ENCODE results near the gene PHAF1.

The PHAF1 gene

DNA sequence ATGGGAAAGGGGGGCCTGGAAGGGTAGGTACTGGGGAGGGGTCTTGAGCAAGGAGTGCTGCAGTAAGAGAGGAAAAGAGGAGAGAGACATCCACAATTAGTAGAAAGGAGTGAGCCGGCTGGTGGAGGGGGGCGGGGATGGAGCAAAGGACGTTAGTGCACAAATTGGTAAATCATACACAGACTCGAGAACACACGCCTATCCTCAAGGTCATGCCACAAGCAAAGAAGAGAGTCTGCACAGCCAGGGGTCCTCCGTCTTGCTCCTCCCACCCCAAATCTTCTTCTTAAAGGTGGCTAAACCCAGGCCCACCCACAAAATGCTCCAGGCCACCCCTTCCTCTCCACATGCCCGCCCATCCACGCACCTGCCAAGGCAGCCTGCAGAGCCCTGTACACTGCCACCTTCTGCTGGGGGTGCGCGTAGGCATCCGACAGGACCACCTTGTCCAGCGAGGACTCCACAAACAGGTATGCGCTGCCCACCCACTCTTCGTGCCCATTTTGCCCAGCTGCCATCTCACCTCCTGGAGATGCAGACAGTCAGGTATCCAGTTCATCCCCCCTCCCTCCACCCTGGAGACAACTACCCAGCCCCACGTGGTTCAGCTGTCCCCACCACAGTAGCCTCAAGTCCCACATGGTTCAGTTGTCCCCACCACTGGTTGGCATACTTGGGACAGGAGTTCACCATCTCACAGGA lies 46.6 kb downstream of the PHAF1 start:
- TF ChIP-seq, protein P1, sequence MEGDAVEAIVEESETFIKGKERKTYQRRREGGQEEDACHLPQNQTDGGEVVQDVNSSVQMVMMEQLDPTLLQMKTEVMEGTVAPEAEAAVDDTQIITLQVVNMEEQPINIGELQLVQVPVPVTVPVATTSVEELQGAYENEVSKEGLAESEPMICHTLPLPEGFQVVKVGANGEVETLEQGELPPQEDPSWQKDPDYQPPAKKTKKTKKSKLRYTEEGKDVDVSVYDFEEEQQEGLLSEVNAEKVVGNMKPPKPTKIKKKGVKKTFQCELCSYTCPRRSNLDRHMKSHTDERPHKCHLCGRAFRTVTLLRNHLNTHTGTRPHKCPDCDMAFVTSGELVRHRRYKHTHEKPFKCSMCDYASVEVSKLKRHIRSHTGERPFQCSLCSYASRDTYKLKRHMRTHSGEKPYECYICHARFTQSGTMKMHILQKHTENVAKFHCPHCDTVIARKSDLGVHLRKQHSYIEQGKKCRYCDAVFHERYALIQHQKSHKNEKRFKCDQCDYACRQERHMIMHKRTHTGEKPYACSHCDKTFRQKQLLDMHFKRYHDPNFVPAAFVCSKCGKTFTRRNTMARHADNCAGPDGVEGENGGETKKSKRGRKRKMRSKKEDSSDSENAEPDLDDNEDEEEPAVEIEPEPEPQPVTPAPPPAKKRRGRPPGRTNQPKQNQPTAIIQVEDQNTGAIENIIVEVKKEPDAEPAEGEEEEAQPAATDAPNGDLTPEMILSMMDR (conservative IDR thresholded peaks at IDR 0.05; ENCODE audit: low read depth, low read length) = no peak
- no peak overlapping the region for H3K4me3 ChIP-seq (ENCODE audit: low read depth, low read length)
- DNase-seq (ENCODE audit: low read depth) = no peak

DNA sequence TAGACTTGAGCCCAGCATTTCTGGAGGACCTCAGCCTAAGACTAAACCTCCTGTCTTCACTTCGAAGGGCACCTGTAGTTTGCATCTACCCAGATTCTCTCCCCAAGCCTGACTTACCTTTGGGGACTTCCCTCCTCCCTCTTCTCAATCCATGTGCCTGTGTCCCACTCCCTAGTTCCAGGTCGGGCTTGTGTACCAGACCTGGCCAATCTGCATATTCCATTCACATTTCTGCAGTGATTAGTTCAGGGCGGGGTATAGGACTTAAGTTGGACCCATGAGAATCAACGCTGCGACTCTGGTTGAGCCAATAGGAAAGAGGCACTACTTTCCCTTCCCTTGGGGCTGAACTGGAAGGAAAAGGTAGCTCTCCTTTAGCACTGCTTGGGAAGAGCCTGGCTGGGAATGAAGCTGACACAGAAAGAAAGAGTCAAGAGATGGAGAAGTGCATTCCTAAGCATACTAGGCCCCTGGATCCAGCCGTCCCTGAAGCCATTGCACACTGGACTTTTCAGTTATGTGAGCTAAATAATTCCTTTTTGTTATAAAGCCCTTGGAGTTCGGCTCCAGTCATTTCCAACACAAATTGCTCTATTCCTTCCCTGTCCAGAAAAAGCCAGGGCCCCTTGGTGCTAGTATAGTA lies 47.5 kb downstream of the PHAF1 start:
- DNase-seq (ENCODE audit: low read depth) = no peak
- no peak overlapping the region for H3K4me3 ChIP-seq (ENCODE audit: low read depth, low read length)
- TF ChIP-seq, protein P1 (conservative IDR thresholded peaks at IDR 0.05; ENCODE audit: low read depth, low read length) = no peak

DNA sequence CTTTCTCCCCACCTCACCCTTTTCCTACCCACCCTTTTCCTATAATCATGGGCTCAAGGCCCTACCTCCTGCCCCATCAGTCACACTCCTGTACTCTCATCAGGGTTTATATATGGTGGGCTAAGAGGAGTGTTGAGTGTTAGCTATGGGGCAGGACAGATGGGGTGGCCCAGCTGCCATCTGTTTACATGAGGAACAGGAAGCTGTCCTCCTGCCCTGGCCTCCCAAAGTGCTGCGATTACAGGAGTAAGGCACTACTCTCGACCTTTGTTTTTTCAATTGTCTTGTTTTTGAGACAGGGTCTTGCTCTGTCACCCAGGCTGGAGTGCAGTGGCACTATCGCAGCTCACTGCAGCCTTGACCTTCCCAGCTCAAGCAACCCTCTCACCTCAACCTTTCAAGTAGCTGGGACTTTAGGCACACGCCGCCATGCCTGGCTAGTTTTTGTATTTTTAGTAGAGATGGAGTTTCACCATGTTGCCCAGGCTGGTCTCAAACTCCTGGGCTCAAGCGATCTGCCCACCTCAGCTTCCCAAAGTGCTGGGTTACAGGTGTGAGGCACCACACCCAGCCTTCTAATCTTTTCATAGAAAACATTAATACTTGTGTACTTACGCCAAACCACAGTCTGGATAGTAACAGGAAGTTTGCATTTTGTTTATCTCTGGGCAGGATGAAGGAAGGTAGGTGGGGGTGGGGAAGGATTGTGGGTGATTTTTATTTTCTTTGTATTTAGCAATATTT lies 48.3 kb downstream of the PHAF1 start:
- DNase-seq (ENCODE audit: low read depth) = no peak
- TF ChIP-seq, protein P1 (conservative IDR thresholded peaks at IDR 0.05; ENCODE audit: low read depth, low read length) = no peak
- no peak overlapping the region for H3K4me3 ChIP-seq (ENCODE audit: low read depth, low read length)

DNA sequence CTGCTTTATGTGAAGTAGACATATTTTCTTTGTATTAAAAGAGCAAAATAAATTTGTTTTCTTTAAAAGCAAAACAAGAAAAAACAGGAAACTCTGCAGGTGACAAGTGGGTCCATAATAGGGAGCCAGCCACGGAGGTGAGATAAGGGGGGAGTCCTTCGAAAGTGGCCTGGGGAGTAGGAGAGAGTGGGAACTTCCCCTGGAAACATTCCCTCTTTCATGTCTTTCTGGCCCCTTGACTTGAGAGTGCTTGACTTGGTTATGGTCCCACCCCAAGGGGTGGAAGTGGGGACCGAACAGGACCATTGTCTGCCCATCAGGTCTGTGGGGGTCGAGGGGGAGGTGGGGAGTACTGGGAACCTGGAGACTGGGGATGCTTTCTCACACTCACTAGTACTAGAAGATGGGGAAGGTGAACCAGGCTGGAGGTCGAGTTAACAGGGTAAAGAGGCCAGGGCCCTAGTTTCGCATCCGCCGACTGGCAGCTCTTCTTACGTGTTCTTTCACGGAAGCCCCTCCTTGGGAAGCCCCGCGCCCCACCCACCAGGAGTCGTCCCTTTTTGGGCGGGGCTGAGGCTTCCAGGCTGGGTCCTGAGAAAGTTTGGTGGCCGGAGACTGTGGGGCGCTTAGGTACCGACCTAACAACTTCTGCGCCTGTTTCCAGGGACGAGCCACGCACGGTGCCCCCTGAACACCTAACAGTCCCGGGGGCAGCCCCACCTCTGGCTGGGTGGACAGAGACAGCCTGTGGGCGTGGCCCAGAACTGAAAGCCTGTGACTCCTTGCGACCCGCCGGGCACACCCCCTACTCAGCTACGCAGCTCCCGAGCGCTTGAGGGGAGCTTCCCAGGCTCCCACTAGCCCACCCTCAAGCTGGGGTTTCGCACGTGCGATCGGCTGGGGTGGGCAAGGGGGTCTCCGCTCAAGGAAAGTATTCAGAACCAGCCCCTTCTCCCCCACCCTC lies 49.2 kb downstream of the PHAF1 start:
- TF ChIP-seq, protein P1 (conservative IDR thresholded peaks at IDR 0.05; ENCODE audit: low read depth, low read length) = no peak
- DNase-seq (ENCODE audit: low read depth) = no peak
- peak overlapping the region; percentile 95 for H3K4me3 ChIP-seq (ENCODE audit: low read depth, low read length)

DNA sequence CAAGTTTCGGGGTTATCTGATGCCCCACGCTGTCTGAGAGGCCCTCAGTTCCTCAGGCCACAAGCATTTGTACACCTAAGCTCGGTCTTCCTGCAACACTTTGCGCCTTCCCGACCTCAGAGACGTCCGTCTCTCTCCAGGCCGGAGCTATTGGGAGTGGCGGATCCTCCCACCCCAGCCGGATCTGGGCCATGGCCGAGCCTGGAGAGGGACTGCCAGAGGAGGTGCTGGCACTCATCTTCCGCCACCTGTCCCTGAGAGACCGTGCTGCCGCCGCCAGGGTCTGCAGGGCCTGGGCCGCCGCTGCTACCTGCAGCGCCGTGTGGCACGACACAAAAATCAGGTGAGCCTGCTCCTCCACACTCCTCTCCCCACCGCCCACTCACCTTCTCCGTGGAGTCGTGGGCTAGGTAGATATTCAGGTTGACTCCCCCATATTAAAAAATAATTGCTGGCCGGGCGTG lies 51.9 kb downstream of the PHAF1 start:
- H3K4me3 ChIP-seq (ENCODE audit: low read depth, low read length) = peak overlapping the region; percentile 26
- no peak for DNase-seq (ENCODE audit: low read depth)
- TF ChIP-seq, protein P1 (conservative IDR thresholded peaks at IDR 0.05; ENCODE audit: low read depth, low read length) = no peak

DNA sequence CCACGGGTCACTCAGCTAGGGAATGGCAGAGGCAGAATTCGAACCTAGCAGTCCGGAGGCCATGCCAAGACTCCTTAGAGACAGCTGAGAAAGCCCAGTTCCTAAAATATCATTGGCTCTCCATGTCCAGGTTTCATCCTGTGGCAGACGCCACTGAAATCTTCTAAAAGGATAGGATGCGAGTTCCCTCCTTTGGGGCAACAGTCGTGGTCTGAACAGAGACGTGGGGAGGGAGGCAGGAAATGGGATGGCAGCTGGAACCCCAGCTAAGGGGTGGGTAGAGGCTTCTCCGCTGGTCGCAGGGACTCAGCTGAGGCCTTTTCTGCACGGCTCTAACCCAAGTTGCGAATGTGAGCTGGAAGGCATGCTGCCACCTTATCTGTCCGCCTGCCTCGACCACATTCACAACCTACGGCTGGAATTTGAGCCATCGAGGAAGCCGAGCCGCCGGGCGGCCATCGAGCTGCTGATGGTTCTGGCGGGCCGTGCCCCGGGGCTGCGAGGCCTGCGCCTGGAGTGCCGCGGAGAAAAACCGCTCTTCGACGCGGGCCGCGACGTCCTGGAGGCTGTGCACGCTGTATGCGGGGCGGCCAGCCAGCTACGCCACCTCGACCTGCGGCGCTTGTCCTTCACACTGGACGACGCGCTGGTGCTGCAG lies 52.9 kb downstream of the PHAF1 start:
- DNase-seq (ENCODE audit: low read depth) = peak; percentile 72
- TF ChIP-seq, protein P1 (conservative IDR thresholded peaks at IDR 0.05; ENCODE audit: low read depth, low read length) = no peak
- H3K4me3 ChIP-seq (ENCODE audit: low read depth, low read length) = peak overlapping the region; percentile 32
